Nephron progenitor cell (in vitro differentiated cells): ENCODE measurements around the gene DEXI.

Experiments
- DNase-seq: peaks from one replicate; pipeline ENCODE4 v3.0.0; 2021
- H3K27ac Mint-ChIP-seq: 2 replicates; pipeline ENCODE4 v1.8.0; 2021; ENCODE audit warnings: mild to moderate bottlenecking, moderate library complexity, mixed read lengths
- H3K27me3 Mint-ChIP-seq: 2 replicates; pipeline ENCODE4 v1.8.0; 2021; ENCODE audit warnings: mild to moderate bottlenecking, low read depth, mixed read lengths; ENCODE audit not compliant: poor library complexity
- H3K36me3 Mint-ChIP-seq: 2 replicates; pipeline ENCODE4 v1.8.0; 2021; ENCODE audit warnings: low read depth, mixed read lengths
- H3K4me1 Mint-ChIP-seq: 2 replicates; pipeline ENCODE4 v1.8.0; 2021; ENCODE audit warnings: mixed read lengths
- H3K4me3 Mint-ChIP-seq: 2 replicates; pipeline ENCODE4 v1.8.0; 2021; ENCODE audit warnings: mild to moderate bottlenecking, moderate library complexity, mixed read lengths
- H3K9me3 Mint-ChIP-seq: 2 replicates; pipeline ENCODE4 v1.8.0; 2021; ENCODE audit warnings: mild to moderate bottlenecking, moderate library complexity, mixed read lengths
- TF ChIP-seq, protein P1 (sequence below): fragments of 200-600 bp; sonication (generic); IDR thresholded peaks from 2 replicates; pipeline ENCODE4 v1.5.0; 2021; ENCODE audit warnings: antibody characterized with exemption

Gene DEXI

DNA sequence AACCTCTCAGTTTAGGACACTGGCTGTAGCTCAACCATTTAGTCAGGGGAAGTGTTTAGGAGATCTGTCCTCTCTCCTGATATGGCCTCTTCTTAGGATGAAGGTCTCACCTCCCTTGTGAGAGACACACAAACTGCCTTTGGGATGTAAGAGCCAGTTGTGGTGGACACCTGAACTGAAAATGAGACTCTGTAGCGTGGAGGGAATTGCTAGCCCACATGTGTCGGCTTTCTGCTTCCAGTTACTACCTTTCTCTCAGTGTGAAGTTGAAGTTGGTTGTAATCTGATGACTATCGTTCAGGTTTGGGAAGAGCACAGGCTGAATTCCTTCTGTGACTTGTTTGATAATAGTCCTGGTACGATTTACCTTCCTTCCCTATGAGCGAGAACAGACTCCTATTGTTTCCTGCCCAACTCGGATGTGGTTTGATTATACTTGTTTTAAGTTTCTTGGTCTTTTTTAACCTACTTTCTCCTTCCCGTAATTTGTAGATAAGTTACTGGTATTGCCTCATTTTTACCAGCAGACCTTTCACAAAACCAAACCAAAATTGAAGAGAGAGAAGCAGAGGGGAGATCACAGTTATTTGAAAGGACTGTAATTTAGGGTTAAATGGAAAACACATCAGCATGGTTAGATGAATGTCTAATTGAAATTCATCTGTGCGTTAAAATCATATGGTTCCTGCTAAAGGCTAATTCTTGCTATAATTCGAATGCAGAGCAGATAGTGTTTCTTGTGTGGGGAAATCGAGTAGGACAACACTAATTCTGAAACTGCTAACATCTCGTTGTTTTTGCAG lies 45.3 kb upstream of the DEXI start:
- TF ChIP-seq, protein P1, sequence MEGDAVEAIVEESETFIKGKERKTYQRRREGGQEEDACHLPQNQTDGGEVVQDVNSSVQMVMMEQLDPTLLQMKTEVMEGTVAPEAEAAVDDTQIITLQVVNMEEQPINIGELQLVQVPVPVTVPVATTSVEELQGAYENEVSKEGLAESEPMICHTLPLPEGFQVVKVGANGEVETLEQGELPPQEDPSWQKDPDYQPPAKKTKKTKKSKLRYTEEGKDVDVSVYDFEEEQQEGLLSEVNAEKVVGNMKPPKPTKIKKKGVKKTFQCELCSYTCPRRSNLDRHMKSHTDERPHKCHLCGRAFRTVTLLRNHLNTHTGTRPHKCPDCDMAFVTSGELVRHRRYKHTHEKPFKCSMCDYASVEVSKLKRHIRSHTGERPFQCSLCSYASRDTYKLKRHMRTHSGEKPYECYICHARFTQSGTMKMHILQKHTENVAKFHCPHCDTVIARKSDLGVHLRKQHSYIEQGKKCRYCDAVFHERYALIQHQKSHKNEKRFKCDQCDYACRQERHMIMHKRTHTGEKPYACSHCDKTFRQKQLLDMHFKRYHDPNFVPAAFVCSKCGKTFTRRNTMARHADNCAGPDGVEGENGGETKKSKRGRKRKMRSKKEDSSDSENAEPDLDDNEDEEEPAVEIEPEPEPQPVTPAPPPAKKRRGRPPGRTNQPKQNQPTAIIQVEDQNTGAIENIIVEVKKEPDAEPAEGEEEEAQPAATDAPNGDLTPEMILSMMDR: no peak
- peaks cover 76% of the 10 kb centered on the region for H3K4me1 Mint-ChIP-seq

DNA sequence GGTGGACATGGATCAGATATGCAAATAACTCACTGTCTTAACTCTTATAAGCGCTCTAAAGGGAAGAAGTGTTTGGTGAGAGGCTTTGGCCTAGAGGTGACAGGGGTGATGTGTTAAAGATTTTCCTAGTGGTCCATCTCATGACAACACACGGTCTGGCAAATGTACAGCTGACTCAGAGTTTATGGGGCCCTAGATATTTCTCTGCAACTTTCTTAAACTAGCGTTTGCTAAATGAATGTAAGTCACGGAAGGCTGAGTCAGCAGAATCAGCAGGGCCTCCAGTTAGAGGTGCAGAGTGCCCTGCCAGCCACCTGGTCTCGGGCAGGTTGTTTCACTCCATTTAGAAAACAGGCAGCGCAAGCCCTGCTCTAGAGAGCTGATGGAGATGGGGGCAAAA lies 42.2 kb upstream of the DEXI start:
- peaks cover 12% of the 10 kb centered on the region for H3K27me3 Mint-ChIP-seq
- no peaks in the 10 kb centered on the region for H3K9me3 Mint-ChIP-seq
- TF ChIP-seq, protein P1: no peak
- no peak overlapping the region for H3K27ac Mint-ChIP-seq
- DNase-seq: no peak
- no peak overlapping the region for H3K4me3 Mint-ChIP-seq
- peaks cover 14% of the 10 kb centered on the region for H3K36me3 Mint-ChIP-seq
- peaks cover 63% of the 10 kb centered on the region for H3K4me1 Mint-ChIP-seq

More for the DNA sequence above, 45.3 kb upstream of the DEXI start:
- Mint-ChIP-seq H3K36me3 (peaks cover 10% of the 10 kb centered on the region), H3K9me3 (no peaks in the 10 kb centered on the region), H3K27ac (no peak overlapping the region), H3K4me3 (no peak overlapping the region), H3K27me3 (peaks cover 12% of the 10 kb centered on the region)
- no peak for DNase-seq

DNA sequence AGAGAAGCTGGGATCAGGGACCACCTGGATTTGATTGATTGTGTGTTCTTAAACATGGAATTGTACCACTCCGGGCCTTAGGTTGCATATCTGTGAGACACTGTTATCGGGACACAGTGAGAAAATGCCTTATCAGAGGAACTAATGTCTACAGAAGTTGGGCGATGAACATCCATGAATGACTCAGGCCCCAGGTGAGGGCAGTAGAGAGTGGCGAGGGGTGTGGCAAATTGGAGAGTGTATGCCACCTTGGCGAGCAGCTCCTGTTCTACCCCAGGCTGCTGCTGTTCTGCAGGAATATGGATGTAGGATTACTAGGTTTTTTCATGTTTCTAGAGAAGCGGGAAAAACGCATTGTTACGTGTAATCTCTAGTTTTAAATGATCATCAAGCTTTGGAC lies 40.9 kb upstream of the DEXI start:
- TF ChIP-seq, protein P1: no peak
- no peaks in the 10 kb centered on the region for H3K9me3 Mint-ChIP-seq
- H3K36me3 Mint-ChIP-seq: peaks cover 14% of the 10 kb centered on the region
- peaks cover 9% of the 10 kb centered on the region for H3K27me3 Mint-ChIP-seq
- no peak overlapping the region for H3K27ac Mint-ChIP-seq
- H3K4me1 Mint-ChIP-seq: peaks cover 64% of the 10 kb centered on the region
- no peak for DNase-seq
- no peak overlapping the region for H3K4me3 Mint-ChIP-seq

DNA sequence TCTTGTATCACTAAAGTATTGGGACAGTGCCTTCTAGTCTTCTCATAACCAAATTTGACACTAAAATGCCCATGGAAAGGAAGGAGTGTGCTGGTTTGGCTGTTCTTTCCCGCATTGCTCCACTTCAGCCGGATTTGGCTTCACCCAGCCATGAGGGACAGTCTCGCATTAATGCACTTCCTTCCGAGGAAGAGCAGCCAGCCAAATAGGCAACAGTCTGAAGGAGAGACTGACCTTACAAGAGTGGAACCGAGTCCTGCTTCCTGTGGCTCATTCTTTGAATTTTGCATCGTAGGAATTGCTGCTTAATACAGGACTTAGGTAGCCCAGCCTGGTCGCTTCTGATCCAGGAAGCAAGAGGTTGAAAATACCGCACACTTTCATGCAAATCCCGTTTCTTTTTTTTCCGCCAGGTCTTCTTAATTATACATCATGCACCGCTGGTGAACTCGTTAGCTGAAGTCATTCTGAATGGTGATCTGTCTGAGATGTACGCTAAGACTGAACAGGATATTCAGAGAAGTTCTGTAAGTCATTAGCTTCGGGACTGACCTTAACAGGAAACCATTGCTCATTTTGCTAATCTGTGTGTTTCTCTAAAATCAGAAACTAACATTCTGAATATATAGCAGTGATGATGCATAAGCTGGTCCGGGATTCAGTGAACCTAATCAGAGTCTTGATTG lies 40.3 kb upstream of the DEXI start:
- Mint-ChIP-seq H3K4me3 (no peak overlapping the region), H3K27ac (no peak overlapping the region), H3K9me3 (no peaks in the 10 kb centered on the region)

DNA sequence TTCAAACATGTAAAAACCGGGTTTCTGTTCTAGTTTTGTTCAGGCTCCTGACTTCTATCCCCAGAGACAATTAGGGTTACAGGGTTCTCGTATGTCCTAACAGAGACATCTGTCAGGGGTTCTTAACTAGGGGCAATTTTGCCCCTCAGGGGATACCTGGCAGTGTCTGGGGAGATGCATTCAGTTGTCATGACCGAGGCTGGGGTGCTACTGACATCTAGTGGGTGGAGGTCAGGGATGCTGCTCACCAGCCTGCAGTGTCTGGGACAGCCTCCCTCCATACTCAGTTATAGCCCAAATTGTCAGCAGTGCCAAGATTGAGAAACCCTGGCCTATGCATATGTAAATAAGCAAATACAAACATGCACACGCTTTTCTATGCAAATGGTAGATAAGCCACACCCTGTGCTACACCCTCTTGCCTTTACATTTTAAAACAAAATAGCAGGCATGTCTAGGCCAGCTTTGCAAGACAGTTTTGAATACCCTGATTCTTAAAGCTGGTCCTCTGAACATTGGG lies 39.5 kb upstream of the DEXI start:
- peaks cover 12% of the 10 kb centered on the region for H3K27me3 Mint-ChIP-seq
- no peak for DNase-seq

More for the DNA sequence above, 40.3 kb upstream of the DEXI start:
- Mint-ChIP-seq H3K4me1 (peaks cover 64% of the 10 kb centered on the region), H3K36me3 (peaks cover 17% of the 10 kb centered on the region), H3K27me3 (peaks cover 9% of the 10 kb centered on the region)
- TF ChIP-seq, protein P1: no peak
- DNase-seq: no peak

More for the DNA sequence above, 39.5 kb upstream of the DEXI start:
- Mint-ChIP-seq H3K4me3 (no peak overlapping the region), H3K4me1 (peaks cover 65% of the 10 kb centered on the region), H3K9me3 (no peaks in the 10 kb centered on the region), H3K27ac (no peak overlapping the region), H3K36me3 (peaks cover 19% of the 10 kb centered on the region)
- TF ChIP-seq, protein P1: no peak
